Stimulated activated CD8-positive, alpha-beta memory T cell treated with anti-CD3 and anti-CD28 coated beads, Interleukin-4, amount 100 ng/mL, for 1 hour (primary cell): ENCODE results near the gene GOLGA6L10.
A peak's percentile ranks its signal among the peaks of the same experiment; 100 is the strongest.
"Not testable (repeated sequence)": the region's sequence is repeated elsewhere in the genome, so short reads cannot be mapped to it uniquely, and the experiment has no call there.

Experiments used
- DNase-seq, 2 donors: peaks; one replicate each; pipeline ENCODE4 v3.0.0-alpha.2; 2020; ENCODE audit warnings: low read depth in 2 of 2, low spot score in 1 of 2

GOLGA6L10 gene

GRCh38 chr15:82349375-82349774 is at the start of gene GOLGA6L10:
TSS of gene GOLGA6L10 (minus strand) at chr15:82349475. CDS start at chr15:82349375, 100 bp downstream.
- not testable (repeated sequence) for DNase-seq

- DNase-seq, result no peak
These were observed 49.5 kb upstream of the GOLGA6L10 start for GRCh38 chr15:82398785-82399184.

- DNase-seq, result no peak
These were observed 48.5 kb upstream of the GOLGA6L10 start for GRCh38 chr15:82397817-82398216.

GRCh38 chr15:82395788-82396187 is 46.5 kb upstream of the GOLGA6L10 start:
- not testable (repeated sequence) for DNase-seq

- no peak for DNase-seq
These were observed 44.4 kb upstream of the GOLGA6L10 start for GRCh38 chr15:82393671-82394070.

GRCh38 chr15:82392077-82392476 is 42.8 kb upstream of the GOLGA6L10 start:
- DNase-seq, result not testable (repeated sequence)

GRCh38 chr15:82390152-82390551 is 40.9 kb upstream of the GOLGA6L10 start:
- DNase-seq, result not testable (repeated sequence)

GRCh38 chr15:82387209-82387608 is 37.9 kb upstream of the GOLGA6L10 start:
- DNase-seq, result not testable (repeated sequence)

- DNase-seq, result not testable (repeated sequence)
These were observed 32.2 kb upstream of the GOLGA6L10 start for GRCh38 chr15:82381330-82381955.

- not testable (repeated sequence) for DNase-seq
These were observed 30.3 kb upstream of the GOLGA6L10 start for GRCh38 chr15:82379552-82379951.

- not testable (repeated sequence) for DNase-seq
These were observed 24.4 kb upstream of the GOLGA6L10 start for GRCh38 chr15:82373661-82374060.

GRCh38 chr15:82371656-82372055 is 22.4 kb upstream of the GOLGA6L10 start:
- DNase-seq, result no peak

GRCh38 chr15:82367790-82368189 is 18.5 kb upstream of the GOLGA6L10 start:
- not testable (repeated sequence) for DNase-seq

GRCh38 chr15:82365692-82366323 is 16.5 kb upstream of the GOLGA6L10 start:
- peak; percentile 5 to 9 for DNase-seq

- DNase-seq, result not testable (repeated sequence)
These were observed 15.3 kb upstream of the GOLGA6L10 start for GRCh38 chr15:82364548-82364947.

GRCh38 chr15:82362790-82363189 is 13.5 kb upstream of the GOLGA6L10 start:
- DNase-seq, result not testable (repeated sequence)

- DNase-seq, result not testable (repeated sequence)
These were observed 11.3 kb upstream of the GOLGA6L10 start for GRCh38 chr15:82360618-82361017.

- DNase-seq, result not testable (repeated sequence)
These were observed 5.8 kb upstream of the GOLGA6L10 start for GRCh38 chr15:82355055-82355454.

GRCh38 chr15:82354546-82354945 is 5.3 kb upstream of the GOLGA6L10 start:
- DNase-seq, result not testable (repeated sequence)

- not testable (repeated sequence) for DNase-seq
These were observed 1.6 kb downstream of the GOLGA6L10 start for GRCh38 chr15:82347645-82348044.

GRCh38 chr15:82345176-82345575 is 4.1 kb downstream of the GOLGA6L10 start:
- DNase-seq, result not testable (repeated sequence)

GRCh38 chr15:82344421-82344820 is 4.9 kb downstream of the GOLGA6L10 start:
- DNase-seq, result not testable (repeated sequence)
